GM18867 (cell line): ENCODE results near the gene HAX1.
A peak's percentile ranks its signal among the peaks of the same experiment; 100 is the strongest.
"Not testable (repeated sequence)": the region's sequence is repeated elsewhere in the genome, so short reads cannot be mapped to it uniquely, and the experiment has no call there.

Experiments used
- ATAC-seq: cut with Tn5 transposase; IDR thresholded peaks from one replicate; pipeline ENCODE4 v1.9.1; 2021; ENCODE audit warnings: mild to moderate bottlenecking, moderate library complexity; ENCODE audit not compliant: unreplicated experiment

HAX1 gene

DNA sequence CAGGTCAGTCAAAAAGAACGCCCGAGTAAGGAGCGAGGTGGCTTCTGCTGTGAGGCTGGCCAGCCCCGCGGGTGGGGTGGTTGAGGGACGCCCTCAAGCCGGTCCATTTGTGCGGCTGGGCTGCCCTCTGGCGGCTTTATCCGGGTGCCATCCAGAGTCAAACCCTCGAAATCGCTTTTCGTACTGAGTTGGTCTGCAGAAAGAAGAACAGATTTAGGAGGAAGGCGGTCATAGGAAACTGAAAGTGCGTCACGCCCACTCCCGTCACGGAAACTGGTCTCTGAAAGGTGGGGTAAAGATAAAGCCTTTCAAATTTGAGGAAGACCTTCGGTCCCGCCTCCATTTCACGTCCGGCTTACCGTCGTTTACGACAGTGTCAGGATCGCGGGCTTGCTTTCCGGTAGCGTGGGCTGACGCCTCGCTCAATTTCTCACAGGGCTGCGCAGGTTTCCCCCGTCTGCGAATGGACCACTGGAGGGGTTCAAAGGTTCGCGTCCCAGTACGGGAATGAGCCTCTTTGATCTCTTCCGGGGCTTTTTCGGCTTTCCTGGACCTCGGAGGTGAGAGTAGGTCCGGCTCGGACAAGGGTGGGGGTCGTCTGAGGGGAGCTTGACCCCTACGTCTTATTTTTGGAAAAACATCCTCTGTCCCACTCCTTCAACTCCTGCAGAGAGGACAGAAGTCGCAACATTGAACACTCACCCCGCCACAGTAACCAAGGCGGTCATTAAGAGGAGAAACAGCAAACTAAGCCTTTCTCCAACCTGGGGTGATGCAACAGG, at the start of gene HAX1:
HAX1 (plus strand) TSS at position 413 of the 782 bp plus-strand sequence; CDS start at position 508, 95 bp downstream.
- ATAC-seq = peak; percentile 85

- no peak for ATAC-seq
Observed at GRCh38 chr1:154222918-154223317, 49.5 kb upstream of the HAX1 start.

GRCh38 chr1:154223621-154224020, 48.8 kb upstream of the HAX1 start:
- no peak for ATAC-seq

DNA sequence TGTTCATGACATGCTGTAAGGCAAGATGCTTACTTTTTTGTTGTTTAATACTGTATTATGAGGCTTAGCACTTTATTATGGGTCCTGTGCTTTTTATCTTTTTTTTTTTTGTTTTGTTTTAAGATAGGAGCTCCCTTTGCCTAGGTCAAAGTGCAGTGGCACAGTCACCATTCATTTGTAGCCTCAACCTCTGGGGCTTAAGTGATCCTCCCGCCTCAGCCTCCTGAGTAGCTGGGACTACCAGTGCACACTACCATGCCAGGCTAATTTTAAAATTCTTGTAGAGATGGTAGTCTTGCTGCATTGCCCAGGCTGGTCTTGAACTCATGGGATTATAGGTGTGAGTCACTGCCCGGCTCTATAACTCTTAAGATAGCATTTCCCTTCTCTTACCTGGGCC, 47.1 kb upstream of the HAX1 start:
- no peak for ATAC-seq

GRCh38 chr1:154231112-154231511, 41.3 kb upstream of the HAX1 start:
- ATAC-seq = not testable (repeated sequence)

GRCh38 chr1:154233127-154233526, 39.3 kb upstream of the HAX1 start:
- ATAC-seq = not testable (repeated sequence)

GRCh38 chr1:154236855-154237254, 35.6 kb upstream of the HAX1 start:
- ATAC-seq = no peak

DNA sequence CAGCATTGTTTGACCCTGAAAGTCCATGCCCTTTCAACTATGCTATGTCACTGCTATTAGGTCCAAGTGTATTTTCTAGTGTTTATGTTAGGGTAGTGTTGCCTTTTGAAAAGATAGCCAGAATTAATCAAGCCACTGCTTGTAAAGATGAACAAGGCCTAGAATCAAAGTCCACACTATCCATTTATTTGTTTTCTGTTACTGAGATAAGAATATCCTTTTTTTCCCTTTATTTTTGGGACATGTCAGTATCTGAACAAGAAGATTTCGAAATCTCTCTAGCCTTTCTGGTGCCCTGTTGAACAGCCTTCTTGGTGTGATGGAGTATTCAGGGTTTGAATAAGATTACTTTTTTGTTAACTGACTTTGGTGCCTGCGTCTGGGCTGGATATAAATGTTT, 35.0 kb upstream of the HAX1 start:
- no peak for ATAC-seq

DNA sequence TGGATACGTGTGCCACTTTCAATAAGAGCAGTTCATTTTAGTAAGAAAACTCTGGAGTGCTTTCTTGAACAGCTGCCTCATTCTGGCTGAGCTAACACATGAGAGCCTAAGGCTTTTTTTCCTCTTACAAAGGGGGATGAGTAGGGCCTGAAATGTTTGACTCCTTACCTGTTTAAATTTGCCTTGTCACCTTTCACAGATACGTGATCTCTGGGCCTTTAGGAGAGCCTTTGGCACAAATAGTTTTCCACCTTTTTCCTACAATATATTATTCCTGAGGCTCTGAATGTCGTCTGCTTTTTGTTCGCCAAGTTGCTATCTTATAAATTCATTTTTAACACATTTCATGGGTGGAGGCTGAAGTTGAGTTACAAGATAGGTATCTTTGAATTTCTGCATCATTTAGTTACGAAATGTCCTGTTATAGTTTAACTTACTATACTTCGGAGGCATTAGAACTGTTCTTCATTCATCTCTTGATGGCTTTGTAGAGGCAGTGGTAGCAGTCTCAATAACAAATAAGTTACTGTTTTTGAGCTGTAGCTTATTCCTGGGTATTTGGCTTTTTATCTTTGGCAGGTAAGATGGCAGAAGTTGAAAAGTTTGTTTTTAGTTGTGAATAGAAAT, 34.4 kb upstream of the HAX1 start:
- ATAC-seq = no peak

- no peak for ATAC-seq
Observed at GRCh38 chr1:154239491-154239890, 32.9 kb upstream of the HAX1 start.

GRCh38 chr1:154240294-154240833, 32.1 kb upstream of the HAX1 start:
- ATAC-seq = no peak

DNA sequence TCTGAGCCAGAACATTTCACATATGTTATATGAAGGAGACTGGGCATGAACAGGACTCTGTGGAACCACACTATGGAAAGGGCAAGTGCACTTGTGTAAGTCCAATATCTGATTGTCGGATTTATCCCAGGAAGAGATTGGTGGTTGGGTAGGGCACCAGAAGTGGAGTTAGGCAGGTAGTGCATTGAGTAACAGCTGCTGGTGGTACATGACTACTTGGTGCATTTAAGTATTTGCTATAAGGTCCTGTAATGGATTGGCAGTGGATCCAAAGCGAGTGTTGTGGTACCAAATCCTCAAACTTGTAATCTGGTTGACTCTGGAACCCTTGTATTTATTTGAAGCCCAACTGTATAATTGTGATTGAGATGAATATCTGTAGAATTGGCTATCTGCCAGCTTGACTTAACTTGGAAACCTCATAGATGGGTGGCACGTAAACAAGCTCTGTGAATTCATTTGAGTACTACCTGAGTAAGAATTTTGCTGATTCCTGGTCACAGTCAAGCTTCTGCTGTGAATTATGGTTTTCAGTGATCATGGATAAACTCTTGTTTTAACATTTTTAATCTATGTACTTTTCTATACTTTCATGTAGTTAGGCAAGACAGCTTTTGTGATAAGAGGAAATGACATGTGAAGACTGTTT, 30.6 kb upstream of the HAX1 start:
- no peak for ATAC-seq

- no peak for ATAC-seq
Observed at GRCh38 chr1:154253671-154254070, 18.8 kb upstream of the HAX1 start.

- ATAC-seq = no peak
Observed at GRCh38 chr1:154256686-154257085, 15.7 kb upstream of the HAX1 start.

- ATAC-seq = no peak
Observed at GRCh38 chr1:154258784-154259183, 13.6 kb upstream of the HAX1 start.

GRCh38 chr1:154260127-154260526, 12.3 kb upstream of the HAX1 start:
- ATAC-seq = no peak

DNA sequence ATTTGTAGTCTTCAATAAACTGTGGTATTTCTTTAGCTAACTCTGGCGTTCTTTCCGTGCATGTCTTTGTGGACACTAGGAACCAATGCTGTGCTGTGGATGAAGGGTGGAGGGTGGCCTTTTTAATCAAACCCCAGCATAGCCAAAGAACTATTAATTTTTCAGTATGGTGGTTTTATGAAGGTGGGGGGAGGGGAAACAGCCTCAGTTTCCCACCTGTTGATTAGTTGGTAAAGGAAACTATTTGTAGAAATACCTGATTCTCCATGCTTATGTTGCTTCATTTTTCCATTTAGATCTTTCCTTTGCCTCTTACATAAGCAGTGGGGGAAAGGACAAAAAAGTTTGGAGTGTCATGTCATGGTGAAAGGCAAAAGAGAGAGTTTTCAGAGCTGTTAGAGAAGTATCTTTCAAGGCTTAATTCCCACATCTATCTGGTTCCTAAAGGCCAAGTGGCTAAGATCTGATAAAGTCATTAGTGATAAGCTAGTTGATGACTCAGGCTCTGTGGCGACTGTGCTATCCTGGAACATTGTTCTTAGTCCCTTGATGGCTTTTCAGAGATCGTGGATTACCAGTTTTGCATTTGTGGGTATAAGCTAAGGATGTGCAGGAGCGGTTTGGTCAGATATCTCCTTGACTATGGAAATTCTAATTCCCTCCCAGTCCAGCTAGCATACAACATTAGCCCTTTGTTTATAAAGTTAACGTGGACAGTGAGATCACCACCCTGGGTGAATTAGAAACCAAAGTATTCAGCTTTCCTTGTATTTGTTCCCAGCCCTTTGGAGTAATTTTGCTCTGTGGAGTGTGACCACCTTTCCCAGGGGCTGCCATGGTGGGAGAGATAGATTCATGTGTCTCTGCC, 8.7 kb upstream of the HAX1 start:
- ATAC-seq = no peak

- ATAC-seq = no peak
Observed at GRCh38 chr1:154264454-154264853, 8.0 kb upstream of the HAX1 start.

- ATAC-seq = no peak
Observed at GRCh38 chr1:154265586-154265985, 6.8 kb upstream of the HAX1 start.

DNA sequence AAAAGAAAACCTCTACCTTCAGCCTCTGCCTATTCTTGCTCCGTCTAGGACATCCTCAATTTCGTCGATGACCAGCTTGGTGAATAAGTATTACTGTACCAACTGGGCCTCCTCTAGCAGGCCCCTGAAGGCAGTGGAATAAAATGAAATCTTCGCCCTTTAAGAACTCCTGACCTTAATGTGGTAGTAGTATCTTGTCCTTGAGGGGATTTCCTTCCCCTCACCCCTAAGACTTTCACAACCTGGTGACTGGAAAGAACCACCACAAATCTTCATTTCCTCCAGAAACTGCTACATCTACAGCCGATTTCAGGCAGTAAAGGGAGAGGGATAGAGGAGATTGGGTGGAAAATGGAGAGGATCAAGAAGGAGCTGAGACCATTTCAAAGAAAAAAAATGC, 1.6 kb upstream of the HAX1 start:
- no peak for ATAC-seq
